Central memory CD8-positive, alpha-beta T cell (primary cell): ENCODE results near the gene GCA.

Experiments
- ATAC-seq: fragments of 150-1000 bp; cut with Tn5 transposase; replicated peaks from 2 replicates; pipeline ENCODE4 v1.10.0; 2022; ENCODE audit warnings: mild to moderate bottlenecking, moderate FRiP score, moderate number of reproducible peaks; ENCODE audit not compliant: poor library complexity, severe bottlenecking; ENCODE audit errors: extremely low read depth
- DNase-seq, 2 donors: peaks; one replicate each; pipeline ENCODE4 v3.0.0; 2021; ENCODE audit warnings: low spot score in 2 of 2
- H3K27ac Mint-ChIP-seq: one replicate; pipeline ENCODE4 v1.8.0; 2022; ENCODE audit warnings: low read depth, mild to moderate bottlenecking, moderate library complexity, mixed read lengths
- H3K27me3 Mint-ChIP-seq: one replicate; pipeline ENCODE4 v1.8.0; 2022; ENCODE audit warnings: mixed read lengths
- H3K36me3 Mint-ChIP-seq: one replicate; pipeline ENCODE4 v1.8.0; 2022; ENCODE audit warnings: mild to moderate bottlenecking, moderate library complexity, mixed read lengths; ENCODE audit not compliant: insufficient read depth
- H3K4me1 Mint-ChIP-seq: one replicate; pipeline ENCODE4 v1.8.0; 2022; ENCODE audit warnings: mixed read lengths
- H3K4me3 Mint-ChIP-seq: one replicate; pipeline ENCODE4 v1.8.0; 2022; ENCODE audit warnings: mild to moderate bottlenecking, moderate library complexity, mixed read lengths
- H3K9me3 Mint-ChIP-seq: one replicate; pipeline ENCODE4 v1.8.0; 2022; ENCODE audit warnings: mixed read lengths

The GCA gene, protein sequence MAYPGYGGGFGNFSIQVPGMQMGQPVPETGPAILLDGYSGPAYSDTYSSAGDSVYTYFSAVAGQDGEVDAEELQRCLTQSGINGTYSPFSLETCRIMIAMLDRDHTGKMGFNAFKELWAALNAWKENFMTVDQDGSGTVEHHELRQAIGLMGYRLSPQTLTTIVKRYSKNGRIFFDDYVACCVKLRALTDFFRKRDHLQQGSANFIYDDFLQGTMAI

DNA sequence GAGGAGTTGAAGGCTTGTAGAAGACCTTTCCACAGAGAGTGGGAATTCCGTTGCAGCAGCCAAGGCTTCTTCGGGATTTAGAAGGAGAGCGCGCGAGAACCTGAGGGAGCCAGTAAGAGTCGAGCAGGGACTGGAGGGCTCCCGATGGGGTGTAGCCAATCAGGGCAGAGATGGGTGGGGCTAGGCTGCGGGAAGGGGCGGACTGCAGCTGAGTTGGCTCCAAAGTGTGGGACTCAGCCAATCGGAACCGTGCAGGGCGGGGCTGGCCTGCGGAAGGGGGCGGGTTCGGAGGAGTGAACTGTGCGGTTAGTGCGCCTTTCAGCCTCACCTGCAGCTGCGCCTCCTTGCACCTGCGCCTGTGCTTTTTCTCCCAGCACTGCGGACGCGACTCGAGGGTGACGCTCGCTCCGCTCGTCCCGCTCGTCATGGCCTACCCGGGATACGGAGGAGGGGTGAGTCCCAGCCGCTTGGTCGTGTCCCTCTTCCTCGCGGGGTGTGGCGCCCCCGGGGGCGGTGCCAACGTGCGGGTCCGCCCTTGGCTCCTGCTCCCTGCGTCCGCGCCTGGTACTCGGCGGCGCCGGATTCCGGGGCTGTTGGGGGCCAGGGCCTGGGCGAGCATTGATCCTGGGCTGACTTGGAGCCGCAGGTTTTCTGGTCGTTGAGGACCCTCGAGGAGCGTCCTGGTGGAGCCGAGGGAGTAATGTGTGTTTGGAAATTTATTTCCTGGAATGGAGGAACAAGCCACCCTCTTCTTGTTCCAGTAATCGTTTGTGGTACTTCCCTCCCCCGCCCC lies at the start of gene GCA:
Gene GCA, plus strand, starts transcription at position 309 of the 793 bp plus-strand sequence. Its CDS starts 117 bp downstream, at position 426.
- Mint-ChIP-seq H3K4me1 (peaks cover 11% of the 10 kb centered on the region), H3K4me3 (peak within 1 kb of the TSS; percentile 87), H3K27me3 (peaks cover 2% of the 10 kb centered on the region), H3K36me3 (peaks cover 8% of the 10 kb centered on the region), H3K27ac (peak within 1 kb of the TSS; percentile 68), H3K9me3 (no peaks in the 10 kb centered on the region)
- DNase-seq: peak; percentile 95 to 97
- peak; percentile 99 for ATAC-seq

DNA sequence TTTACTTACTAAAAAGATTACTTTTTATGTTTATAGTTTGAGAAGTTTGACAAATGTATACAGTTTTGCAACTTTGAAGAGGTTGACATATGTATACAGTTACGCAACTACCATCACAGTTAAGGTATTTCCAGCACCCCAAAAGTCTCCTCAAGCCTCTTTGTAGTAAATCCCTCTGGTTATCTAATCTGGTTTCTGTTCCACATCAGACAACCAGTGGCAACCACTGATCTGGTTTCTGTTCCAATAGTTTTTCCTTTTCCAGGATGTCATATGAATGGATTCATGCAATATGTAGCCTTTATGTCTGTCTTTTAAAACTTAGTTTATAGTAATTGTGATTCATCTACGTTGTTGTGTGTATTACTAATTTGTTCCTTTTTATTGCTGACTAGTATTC lies 48.9 kb upstream of the GCA start:
- no peaks in the 10 kb centered on the region for H3K27me3 Mint-ChIP-seq
- no peak overlapping the region for H3K4me3 Mint-ChIP-seq
- H3K4me1 Mint-ChIP-seq: no peaks in the 10 kb centered on the region
- DNase-seq (no peak), ATAC-seq (no peak)
- no peak overlapping the region for H3K27ac Mint-ChIP-seq
- H3K36me3 Mint-ChIP-seq: peaks cover 9% of the 10 kb centered on the region
- H3K9me3 Mint-ChIP-seq: no peaks in the 10 kb centered on the region

DNA sequence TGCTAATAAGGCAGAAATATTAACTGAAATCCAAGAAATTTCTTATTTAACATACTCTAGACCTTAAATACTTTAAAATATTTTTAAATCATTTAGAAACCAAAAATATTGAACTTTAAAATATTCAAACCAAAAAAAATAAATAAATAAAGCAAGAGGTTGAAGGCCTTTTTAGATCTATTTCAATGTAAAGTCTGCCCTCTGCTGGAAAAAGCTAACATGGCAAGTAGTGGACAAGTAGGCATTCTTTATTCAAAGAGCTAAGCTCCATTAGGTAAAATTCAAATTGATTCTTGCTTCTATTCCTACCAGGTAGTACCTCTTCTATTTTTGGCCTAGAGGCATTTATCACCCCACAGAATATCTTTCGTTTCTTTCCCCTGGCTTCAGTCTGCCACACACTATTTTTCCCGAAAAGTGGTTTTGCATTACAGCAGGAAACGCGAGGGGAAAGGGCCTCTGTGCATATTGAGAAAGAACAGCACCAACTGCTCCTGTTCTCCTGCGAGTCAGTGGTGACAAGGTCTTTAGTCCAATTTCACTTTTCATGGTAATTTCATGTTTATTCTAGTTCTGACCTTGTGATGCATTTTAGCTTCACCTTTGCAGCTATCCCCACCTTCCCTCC lies 45.9 kb upstream of the GCA start:
- no peaks in the 10 kb centered on the region for H3K9me3 Mint-ChIP-seq
- no peak overlapping the region for H3K27ac Mint-ChIP-seq
- DNase-seq (peak in 1 of 2 donors; percentile 40), ATAC-seq (no peak)
- H3K4me1 Mint-ChIP-seq: no peaks in the 10 kb centered on the region
- no peak overlapping the region for H3K4me3 Mint-ChIP-seq
- peaks cover 4% of the 10 kb centered on the region for H3K36me3 Mint-ChIP-seq
- H3K27me3 Mint-ChIP-seq: no peaks in the 10 kb centered on the region

DNA sequence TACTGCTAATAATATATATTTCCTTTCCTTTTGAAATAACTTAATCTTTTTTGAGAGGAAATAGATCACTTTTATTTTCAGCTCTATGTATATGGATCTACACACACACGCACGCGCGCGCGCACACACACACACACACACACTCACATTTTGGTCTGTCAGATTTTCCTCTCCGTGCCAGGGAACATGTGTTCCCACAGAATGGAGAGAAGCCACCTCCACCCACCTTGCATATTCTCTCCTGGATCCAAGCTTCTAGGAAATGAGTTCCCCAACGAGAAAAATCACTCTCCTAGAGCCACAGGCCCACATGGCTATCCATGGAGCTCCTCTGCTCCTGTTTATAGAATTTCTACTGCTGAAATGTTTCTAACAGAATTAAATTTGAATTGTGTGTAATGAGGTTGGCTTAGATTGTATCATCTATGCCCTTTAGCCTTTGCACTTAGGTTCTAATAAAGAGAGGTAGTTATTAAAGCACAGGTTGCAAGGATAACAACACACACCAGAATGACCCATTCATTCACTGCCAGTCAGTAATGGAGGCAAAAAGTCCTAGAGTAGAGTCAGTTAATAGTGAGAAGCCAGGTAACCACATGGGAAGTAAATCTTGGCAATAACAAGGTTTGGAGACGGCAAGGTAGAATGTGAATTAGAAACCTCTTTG lies 45.1 kb upstream of the GCA start:
- H3K27me3 Mint-ChIP-seq: no peaks in the 10 kb centered on the region
- no peaks in the 10 kb centered on the region for H3K4me1 Mint-ChIP-seq
- H3K27ac Mint-ChIP-seq: no peak overlapping the region
- no peak overlapping the region for H3K4me3 Mint-ChIP-seq
- ATAC-seq: no peak
- H3K36me3 Mint-ChIP-seq: peaks cover 4% of the 10 kb centered on the region
- DNase-seq: no peak
- H3K9me3 Mint-ChIP-seq: no peaks in the 10 kb centered on the region

DNA sequence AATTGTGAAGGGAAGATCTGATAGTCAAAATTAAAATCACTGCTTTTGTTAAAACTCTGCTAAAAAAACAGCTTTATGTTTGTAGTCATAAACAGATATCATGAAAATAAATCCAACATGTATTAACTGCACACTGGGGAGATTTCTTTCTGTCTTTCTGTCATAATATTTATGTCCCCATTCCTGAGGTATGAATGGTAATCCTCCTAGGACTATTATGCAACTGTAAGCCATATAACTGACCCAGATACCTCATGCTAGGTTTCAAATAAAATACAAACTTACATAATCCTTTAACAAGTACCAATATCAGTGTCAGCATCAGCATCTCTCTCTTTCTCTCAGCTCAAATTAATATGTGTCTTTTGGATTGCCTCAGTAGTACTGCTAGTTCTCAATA lies 43.7 kb upstream of the GCA start:
- ATAC-seq: no peak

DNA sequence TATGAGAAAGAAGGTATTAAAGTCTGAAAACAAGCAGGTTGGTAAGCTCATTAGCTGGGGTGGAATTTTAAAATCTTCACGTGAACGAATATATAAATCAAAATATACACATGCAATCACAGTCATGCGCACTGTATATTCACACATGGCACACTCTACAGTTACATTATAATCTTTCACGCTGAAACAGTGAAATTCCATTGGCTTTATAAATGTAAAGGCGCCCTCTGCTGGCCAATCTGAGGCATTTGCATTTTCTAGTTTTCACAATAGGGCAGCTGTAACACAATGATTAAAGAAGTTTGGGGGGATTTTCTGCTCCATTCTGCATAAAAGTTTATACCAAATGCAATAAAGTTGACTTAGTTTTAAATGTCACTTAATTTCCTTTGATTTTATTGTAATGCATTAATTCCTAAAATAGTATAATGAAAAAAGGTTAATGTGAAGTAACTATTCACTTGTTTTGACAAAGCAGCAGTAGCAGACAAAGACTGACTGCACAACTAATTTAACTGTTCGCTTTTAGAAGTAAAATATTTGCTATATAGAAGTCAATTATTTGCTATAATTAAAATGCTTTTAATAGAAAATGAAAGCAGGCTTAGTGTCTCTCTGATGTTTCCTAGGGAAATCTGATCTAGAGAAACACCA lies 42.7 kb upstream of the GCA start:
- no peaks in the 10 kb centered on the region for H3K9me3 Mint-ChIP-seq
- no peaks in the 10 kb centered on the region for H3K27me3 Mint-ChIP-seq
- H3K4me1 Mint-ChIP-seq: no peaks in the 10 kb centered on the region
- no peak overlapping the region for H3K27ac Mint-ChIP-seq
- DNase-seq: peak in 1 of 2 donors; percentile 27
- H3K4me3 Mint-ChIP-seq: no peak overlapping the region
- peaks cover 9% of the 10 kb centered on the region for H3K36me3 Mint-ChIP-seq
- peak; percentile 79 for ATAC-seq

More for the DNA sequence above, 43.7 kb upstream of the GCA start:
- Mint-ChIP-seq H3K36me3 (peaks cover 6% of the 10 kb centered on the region), H3K9me3 (no peaks in the 10 kb centered on the region), H3K27me3 (no peaks in the 10 kb centered on the region), H3K4me3 (no peak overlapping the region), H3K4me1 (no peaks in the 10 kb centered on the region), H3K27ac (no peak overlapping the region)
- DNase-seq: no peak

DNA sequence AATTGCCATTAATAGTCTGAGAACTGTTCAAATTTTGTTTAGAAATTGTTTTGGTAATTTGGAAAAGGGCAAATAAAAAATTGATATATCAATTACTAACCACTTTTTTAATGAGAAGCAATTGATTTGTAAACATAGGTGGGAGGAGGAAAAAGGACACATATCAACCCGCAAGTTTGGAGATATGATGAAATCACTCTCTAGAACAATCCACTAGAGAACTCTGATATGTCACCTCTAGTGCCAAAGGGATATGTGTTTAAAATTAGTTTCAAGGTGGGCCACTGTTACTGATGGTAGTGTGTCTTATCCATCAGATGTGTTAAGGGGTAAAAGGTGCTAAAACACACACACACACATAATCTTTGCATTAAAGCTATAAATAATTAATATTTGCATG lies 42.1 kb upstream of the GCA start:
- Mint-ChIP-seq H3K27ac (no peak overlapping the region), H3K4me1 (no peaks in the 10 kb centered on the region), H3K9me3 (no peaks in the 10 kb centered on the region), H3K36me3 (peaks cover 9% of the 10 kb centered on the region), H3K4me3 (no peak overlapping the region), H3K27me3 (no peaks in the 10 kb centered on the region)
- DNase-seq (no peak), ATAC-seq (no peak)

DNA sequence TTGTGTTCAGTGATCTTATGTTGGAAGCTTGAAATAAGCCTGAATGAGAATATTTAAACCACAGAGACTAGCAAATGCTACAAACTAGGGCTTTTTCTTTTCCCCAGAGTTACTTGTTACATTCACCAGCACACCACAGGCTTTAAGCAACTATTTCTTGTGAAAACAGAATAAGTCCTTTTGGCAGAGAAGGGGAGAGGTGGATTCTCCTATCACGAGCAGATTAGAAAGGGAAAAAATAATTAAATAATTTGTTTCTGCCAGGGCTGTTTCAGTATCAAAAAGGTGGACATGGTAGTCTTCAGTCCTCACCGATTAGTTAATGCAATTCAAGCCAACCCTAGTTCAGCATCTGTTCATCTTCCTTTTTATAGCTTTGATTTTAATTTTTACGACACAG lies 38.0 kb upstream of the GCA start:
- H3K4me3 Mint-ChIP-seq: no peak overlapping the region
- peaks cover 20% of the 10 kb centered on the region for H3K4me1 Mint-ChIP-seq
- no peak for ATAC-seq
- no peaks in the 10 kb centered on the region for H3K9me3 Mint-ChIP-seq
- no peak for DNase-seq
- peaks cover 27% of the 10 kb centered on the region for H3K36me3 Mint-ChIP-seq
- H3K27ac Mint-ChIP-seq: no peak overlapping the region
- no peaks in the 10 kb centered on the region for H3K27me3 Mint-ChIP-seq

DNA sequence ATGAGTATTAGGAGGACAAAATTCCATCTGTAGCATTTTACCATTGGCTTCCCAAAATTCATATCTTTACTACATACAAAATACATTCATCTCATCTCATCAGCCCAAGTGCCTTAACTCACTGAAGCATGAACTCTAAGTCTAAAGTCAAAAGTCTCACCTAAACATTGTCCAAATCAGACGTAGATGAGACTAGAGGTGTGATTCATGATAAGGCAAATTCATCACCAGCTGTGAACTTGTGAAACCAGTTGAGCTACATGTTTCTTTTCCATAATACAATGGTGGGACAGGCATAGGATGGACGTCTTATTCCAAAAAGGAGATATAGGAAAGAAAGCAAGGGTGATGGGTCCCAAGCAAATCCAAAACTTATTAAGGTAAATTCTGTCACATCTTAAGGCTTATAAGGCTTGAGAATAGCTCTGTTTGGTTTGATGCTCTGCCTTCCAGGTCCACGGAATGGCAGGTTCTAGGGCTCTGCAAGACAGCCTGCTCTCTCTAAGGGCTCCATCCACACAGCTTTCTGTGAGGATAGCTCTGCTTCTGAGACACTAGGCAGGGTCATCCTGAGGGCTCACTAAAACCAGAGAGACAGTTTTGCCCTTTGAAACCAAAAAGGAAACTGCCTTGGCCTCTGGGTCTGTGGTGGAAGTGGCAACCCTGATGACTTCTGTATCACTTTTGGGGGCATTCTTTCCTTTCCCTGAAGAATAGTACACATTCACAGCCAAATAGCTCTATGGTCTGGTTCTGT lies 35.0 kb upstream of the GCA start:
- Mint-ChIP-seq H3K36me3 (peaks cover 27% of the 10 kb centered on the region), H3K27me3 (no peaks in the 10 kb centered on the region), H3K9me3 (no peaks in the 10 kb centered on the region), H3K4me3 (no peak overlapping the region), H3K4me1 (peaks cover 33% of the 10 kb centered on the region), H3K27ac (peak overlapping the region; percentile 63)
- no peak for DNase-seq
- ATAC-seq: no peak

DNA sequence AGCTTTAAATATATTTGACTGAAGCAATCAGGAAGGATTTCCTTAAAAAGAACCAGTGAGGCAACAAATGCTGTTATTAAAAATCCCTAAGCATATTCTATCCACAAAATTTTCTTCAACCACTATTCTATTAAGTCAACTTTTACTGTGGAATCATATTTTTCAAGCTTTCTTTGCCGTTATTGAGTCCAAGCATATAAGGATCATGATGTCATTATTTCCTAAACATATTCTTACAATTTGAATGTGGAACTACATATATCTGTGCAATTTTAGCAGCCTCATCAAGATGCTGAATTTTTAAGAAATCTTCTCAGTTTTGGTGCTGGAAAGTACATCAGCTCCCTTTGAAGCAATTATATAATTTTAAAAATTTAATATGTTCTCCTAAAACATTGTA lies 31.1 kb upstream of the GCA start:
- Mint-ChIP-seq H3K4me1 (peaks cover 65% of the 10 kb centered on the region), H3K27ac (peak overlapping the region; percentile 11), H3K36me3 (peaks cover 19% of the 10 kb centered on the region), H3K4me3 (no peak overlapping the region), H3K27me3 (no peaks in the 10 kb centered on the region), H3K9me3 (no peaks in the 10 kb centered on the region)
- ATAC-seq (no peak), DNase-seq (no peak)

DNA sequence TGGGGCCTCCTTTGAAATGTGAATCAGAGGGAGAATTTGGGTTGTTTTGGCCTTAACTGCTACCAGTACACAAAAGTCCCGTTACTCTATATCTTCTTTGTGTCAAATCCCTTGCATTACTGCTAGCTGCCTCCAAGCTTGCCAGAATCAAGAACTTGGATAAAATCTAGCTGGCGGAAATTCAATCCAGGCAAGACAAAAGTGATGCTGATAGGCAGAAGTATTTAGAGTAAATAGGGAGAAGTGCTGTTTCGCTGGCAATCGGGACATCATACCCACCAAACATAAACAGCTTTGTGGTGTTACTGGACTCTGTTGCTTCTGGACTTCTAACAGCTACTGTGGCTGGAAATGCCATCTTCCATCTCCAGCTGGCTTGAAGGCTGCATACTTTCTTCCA lies 28.0 kb upstream of the GCA start:
- Mint-ChIP-seq H3K36me3 (peaks cover 16% of the 10 kb centered on the region), H3K9me3 (no peaks in the 10 kb centered on the region), H3K4me3 (peak overlapping the region; percentile 93), H3K4me1 (peaks cover 62% of the 10 kb centered on the region), H3K27ac (peak overlapping the region; percentile 29), H3K27me3 (no peaks in the 10 kb centered on the region)
- DNase-seq: no peak
- ATAC-seq: no peak

DNA sequence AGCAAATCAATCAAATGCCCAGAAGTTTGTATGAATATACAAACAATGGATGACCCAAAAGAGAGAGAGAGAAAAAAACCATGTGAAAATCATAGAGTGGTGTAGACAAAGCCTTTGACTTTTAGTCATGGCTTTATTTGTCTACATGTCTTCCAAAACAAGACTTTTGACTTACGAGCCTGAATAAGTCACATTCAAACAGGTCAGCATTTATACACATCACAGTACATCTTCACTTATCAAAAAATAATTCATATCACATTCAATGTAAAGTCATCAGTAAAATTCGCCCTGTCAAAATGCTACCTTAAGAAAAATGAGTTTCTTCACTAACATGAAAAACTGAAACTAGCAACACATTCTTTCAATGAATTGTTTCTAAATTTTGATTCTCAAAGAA lies 27.3 kb upstream of the GCA start:
- no peaks in the 10 kb centered on the region for H3K27me3 Mint-ChIP-seq
- DNase-seq (no peak), ATAC-seq (no peak)
- peaks cover 66% of the 10 kb centered on the region for H3K4me1 Mint-ChIP-seq
- H3K4me3 Mint-ChIP-seq: peak overlapping the region; percentile 93
- no peaks in the 10 kb centered on the region for H3K9me3 Mint-ChIP-seq
- peak overlapping the region; percentile 16 for H3K27ac Mint-ChIP-seq
- H3K36me3 Mint-ChIP-seq: peaks cover 16% of the 10 kb centered on the region
